T1000 (cell line): ENCODE results near the gene TEPSIN.

Experiments
- DNase-seq: peaks from one replicate; lab custom pipeline; 2025; ENCODE audit warnings: mixed read lengths; lab: John Stamatoyannopoulos, UW

TEPSIN gene

GRCh38 chr17:81183316-81183715, 55.5 kb downstream of the TEPSIN start:
- no peak for DNase-seq

DNA sequence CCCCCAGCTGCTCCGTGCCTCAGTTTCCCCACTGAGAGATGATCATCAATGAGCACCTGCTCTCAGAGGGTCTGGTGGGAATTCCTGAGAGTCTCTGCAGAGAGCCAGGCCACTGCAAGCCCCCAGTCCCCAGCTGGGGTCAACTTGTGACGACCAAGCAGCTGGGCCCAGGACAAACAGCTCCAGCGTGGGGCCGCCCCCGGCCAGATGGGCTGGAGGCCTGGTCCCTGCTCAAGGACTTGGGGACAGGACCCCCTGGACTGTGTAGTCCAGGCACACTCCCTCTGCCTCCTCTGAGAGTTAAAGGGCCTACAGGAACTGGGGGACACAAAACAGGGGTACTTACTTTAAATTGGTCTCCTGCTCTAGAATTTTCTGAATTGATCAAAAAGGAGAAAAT, 56.3 kb downstream of the TEPSIN start:
- DNase-seq, result no peak

DNA sequence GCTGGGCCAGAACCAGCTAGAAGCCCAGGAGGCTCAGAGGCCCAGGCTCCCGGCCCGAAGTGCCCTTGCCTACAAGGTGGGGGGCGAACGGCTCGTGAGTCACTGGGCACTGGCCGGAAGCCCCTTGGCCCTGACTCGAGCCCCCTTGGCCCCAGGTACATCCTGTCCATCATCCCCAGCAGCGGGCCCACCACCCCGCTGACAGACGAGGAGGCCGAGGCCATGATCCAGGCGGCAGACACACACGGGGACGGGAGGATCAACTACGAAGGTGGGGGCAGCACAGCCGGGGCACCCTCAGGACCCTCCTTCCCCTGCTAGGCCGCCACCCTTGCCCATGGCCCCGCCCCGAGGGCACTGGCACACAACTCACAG, 57.1 kb downstream of the TEPSIN start:
- no peak for DNase-seq

DNA sequence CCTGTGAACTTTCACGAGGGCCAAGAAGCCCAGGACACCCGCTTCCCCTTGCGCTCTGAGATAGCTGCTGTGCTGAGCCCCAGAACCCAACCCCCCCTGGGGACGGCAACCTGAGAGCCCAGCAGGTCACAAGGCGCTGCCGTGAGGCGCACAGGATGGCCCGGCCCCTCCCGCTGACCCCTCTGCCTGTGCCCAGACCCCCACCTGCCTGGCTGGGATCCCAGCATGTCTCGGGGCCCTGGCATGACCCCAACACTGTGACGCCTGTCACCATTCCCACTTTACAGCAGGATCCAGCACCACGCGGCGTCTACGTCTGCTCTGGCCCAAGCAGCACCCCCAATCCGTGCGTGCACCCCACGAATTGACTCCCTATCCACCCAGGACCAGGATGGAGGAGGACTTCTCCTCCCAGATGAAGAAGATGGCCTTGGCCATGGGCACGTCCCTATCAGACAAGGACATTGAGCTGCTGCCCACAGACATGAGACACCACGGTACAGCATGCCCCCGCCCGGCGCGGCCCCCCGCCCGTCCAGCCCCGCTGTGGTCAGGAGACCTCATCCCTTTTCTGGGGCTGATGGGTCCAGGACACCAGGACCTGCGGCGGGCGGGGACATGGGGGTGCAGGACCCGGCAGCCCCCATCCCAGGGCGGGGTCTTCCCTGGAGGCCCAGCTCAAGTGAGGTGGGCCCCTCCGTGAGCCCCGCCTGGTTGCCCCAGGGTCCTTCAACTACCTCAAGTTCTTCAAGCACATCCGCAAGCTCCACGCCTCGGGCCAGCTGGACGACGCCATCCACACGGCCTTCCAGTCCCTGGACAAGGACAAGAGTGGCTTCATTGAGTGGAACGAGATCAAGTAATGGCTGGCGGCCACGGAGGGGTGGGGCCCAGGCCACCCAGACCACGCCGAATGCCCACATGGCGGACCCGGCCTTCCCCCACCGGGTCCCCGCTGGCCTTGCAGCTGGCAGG, 57.7 kb downstream of the TEPSIN start:
- DNase-seq, result no peak

- DNase-seq, result no peak
Measured at GRCh38 chr17:81179861-81180260, 59.0 kb downstream of the TEPSIN start.

DNA sequence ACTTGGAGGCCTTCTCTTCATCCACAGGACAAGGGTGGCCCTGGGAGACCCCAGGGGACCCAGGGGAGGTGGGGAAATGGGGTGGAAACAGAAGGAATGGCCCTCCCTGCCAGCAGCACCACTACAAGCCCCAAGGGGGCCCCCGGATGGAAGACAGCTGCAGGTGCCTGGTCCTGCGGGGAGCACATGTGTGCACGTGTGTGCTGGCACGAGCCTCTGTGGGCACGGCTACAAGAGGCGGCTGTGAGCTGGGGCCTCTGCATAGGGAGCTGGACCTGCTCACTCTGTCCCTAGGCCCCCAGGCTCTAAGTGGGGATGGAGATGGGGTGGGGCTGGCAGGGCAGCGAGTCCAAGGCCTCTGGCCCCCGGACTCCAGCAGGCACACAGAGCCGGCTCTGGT, 59.6 kb downstream of the TEPSIN start:
- no peak for DNase-seq
